Skin of body (tissue), 2 donors: ENCODE data around the gene ELOVL3. TPM values are rescaled to one million over a fixed set of nuclear protein-coding genes. Genes with fewer than 3 reads are reported as not detected.
A peak's percentile ranks its signal among the peaks of the same experiment; 100 is the strongest.

Experiments
- DNase-seq: peaks from one replicate; lab custom pipeline; 2025; lab: John Stamatoyannopoulos, UW
- total RNA-seq: library from RNA; depleted of rRNA; stranded (reverse); fragments of >200 nt; gene quantifications from one replicate; pipeline ENCODE4 v1.2.3, GENCODE V29; 2014

Gene ELOVL3
- total RNA-seq, 1 donor from 2014 or later: 33.1 TPM

GRCh38 chr10:102226542-102226870, 407 bp downstream of the ELOVL3 start:
- DNase-seq: no peak

- DNase-seq: no peak
These were observed 951 bp downstream of the ELOVL3 start for GRCh38 chr10:102227050-102227449.

GRCh38 chr10:102229810-102230263, 3.7 kb downstream of the ELOVL3 start:
- DNase-seq: peak; percentile 44

- no peak for DNase-seq
These were observed 4.3 kb downstream of the ELOVL3 start for GRCh38 chr10:102230264-102230860.

GRCh38 chr10:102230861-102231356, 4.8 kb downstream of the ELOVL3 start:
- no peak for DNase-seq

GRCh38 chr10:102231357-102232318, 5.5 kb downstream of the ELOVL3 start:
- DNase-seq: no peak

GRCh38 chr10:102233997-102234396, 7.9 kb downstream of the ELOVL3 start:
- no peak for DNase-seq

GRCh38 chr10:102234888-102235597, 8.9 kb downstream of the ELOVL3 start:
- DNase-seq: no peak

GRCh38 chr10:102235598-102235920, 9.5 kb downstream of the ELOVL3 start:
- no peak for DNase-seq

- no peak for DNase-seq
These were observed 9.9 kb downstream of the ELOVL3 start for GRCh38 chr10:102236006-102236405.

GRCh38 chr10:102237711-102238252, 11.7 kb downstream of the ELOVL3 start:
- DNase-seq: no peak

GRCh38 chr10:102240467-102241031, 14.4 kb downstream of the ELOVL3 start:
- no peak for DNase-seq

- DNase-seq: no peak
These were observed 14.9 kb downstream of the ELOVL3 start for GRCh38 chr10:102241032-102241443.

GRCh38 chr10:102241444-102242117, 15.5 kb downstream of the ELOVL3 start, which contains the start of gene PITX3:
TSS of gene PITX3 (minus strand) at chr10:102241512. CDS start at chr10:102232080, 9,432 bp downstream.
- DNase-seq: peak; percentile 92

GRCh38 chr10:102242118-102242485, 16.0 kb downstream of the ELOVL3 start:
- no peak for DNase-seq

GRCh38 chr10:102243309-102243708, 17.2 kb downstream of the ELOVL3 start:
- no peak for DNase-seq

- DNase-seq: peak; percentile 99
These were observed 19.2 kb downstream of the ELOVL3 start, which contains the start of gene GBF1 for GRCh38 chr10:102245082-102245931. TSS of gene GBF1 (plus strand) at chr10:102245532. CDS start at chr10:102258939, 13,407 bp downstream.

- no peak for DNase-seq
These were observed 19.8 kb downstream of the ELOVL3 start for GRCh38 chr10:102245932-102246251.

GRCh38 chr10:102246261-102246660, 20.2 kb downstream of the ELOVL3 start:
- no peak for DNase-seq

GRCh38 chr10:102247734-102248133, 21.6 kb downstream of the ELOVL3 start:
- no peak for DNase-seq
